ENCODE measurements around the gene ARHGAP15.

Gene ARHGAP15

DNA sequence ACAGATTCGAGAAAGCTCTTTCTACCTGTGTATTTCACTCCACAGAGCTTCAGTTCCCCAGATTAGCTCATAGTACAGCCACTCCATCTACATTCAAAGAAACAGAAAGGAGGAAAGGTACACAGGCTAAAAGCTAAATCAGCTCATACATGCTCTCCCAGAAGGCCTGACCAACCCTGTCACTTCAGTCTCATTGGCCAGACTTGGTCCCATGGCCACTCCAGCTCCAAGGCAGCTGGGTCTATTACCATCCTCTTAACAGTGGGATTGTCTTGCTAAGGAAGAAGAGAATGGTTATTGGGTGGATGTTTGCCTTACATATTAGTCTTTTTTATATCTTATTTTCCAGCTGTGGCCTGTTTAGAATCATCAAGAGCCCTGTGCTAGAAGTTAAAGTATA lies 572.6 kb downstream of the ARHGAP15 start:
- no peak for DNase-seq
- no peaks in the 10 kb centered on the region for H3K36me3 ChIP-seq (replicated peaks; ENCODE audit: insufficient read depth, low read length)
- H3K4me1 ChIP-seq (ENCODE audit: low read length), result peaks cover 24% of the 10 kb centered on the region
- H4K20me1 ChIP-seq (ENCODE audit: insufficient read depth, low read length), result no peaks in the 10 kb centered on the region
- H3K79me2 ChIP-seq (ENCODE audit: low read length), result no peaks in the 10 kb centered on the region
- peaks cover 5% of the 10 kb centered on the region; the same call in 1 of the 2 replicates for H3F3A ChIP-seq (ENCODE audit: insufficient read depth, low read length)
- no peak overlapping the region for H2AFZ ChIP-seq (ENCODE audit: low read length)
- no peak overlapping the region for H3K9ac ChIP-seq (ENCODE audit: low read length)
- H3K27me3 ChIP-seq (replicated peaks; ENCODE audit: insufficient read depth, low read length), result no peaks in the 10 kb centered on the region
- no peak overlapping the region for H3K27ac ChIP-seq (ENCODE audit: low read length)
- no peak overlapping the region for H3K4me2 ChIP-seq (ENCODE audit: low read depth, low read length)
- no peaks in the 10 kb centered on the region for H3K9me2 ChIP-seq (replicated peaks; ENCODE audit: insufficient read depth, low read length)
- H3K9me3 ChIP-seq (replicated peaks; ENCODE audit: insufficient read depth, low read length), result no peaks in the 10 kb centered on the region
- no peak for TF ChIP-seq EZH2phosphoT487 (IDR thresholded peaks at IDR 0.05; ENCODE audit: low read length)
- TF ChIP-seq EZH2 (optimal IDR thresholded peaks at IDR 0.05; ENCODE audit: low read depth, low read length), result no peak
- TF ChIP-seq, protein P1, sequence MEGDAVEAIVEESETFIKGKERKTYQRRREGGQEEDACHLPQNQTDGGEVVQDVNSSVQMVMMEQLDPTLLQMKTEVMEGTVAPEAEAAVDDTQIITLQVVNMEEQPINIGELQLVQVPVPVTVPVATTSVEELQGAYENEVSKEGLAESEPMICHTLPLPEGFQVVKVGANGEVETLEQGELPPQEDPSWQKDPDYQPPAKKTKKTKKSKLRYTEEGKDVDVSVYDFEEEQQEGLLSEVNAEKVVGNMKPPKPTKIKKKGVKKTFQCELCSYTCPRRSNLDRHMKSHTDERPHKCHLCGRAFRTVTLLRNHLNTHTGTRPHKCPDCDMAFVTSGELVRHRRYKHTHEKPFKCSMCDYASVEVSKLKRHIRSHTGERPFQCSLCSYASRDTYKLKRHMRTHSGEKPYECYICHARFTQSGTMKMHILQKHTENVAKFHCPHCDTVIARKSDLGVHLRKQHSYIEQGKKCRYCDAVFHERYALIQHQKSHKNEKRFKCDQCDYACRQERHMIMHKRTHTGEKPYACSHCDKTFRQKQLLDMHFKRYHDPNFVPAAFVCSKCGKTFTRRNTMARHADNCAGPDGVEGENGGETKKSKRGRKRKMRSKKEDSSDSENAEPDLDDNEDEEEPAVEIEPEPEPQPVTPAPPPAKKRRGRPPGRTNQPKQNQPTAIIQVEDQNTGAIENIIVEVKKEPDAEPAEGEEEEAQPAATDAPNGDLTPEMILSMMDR (IDR thresholded peaks at IDR 0.05; ENCODE audit: low read length), result no peak
- no peak overlapping the region for H3K4me3 ChIP-seq (ENCODE audit: low read length)

GRCh38 chr2:143702931-143703330 lies 573.7 kb downstream of the ARHGAP15 start:
- DNase-seq, result no peak
- Histone ChIP-seq H3K9me3 (replicated peaks; ENCODE audit: insufficient read depth, low read length) (no peaks in the 10 kb centered on the region), H4K20me1 (ENCODE audit: insufficient read depth, low read length) (no peaks in the 10 kb centered on the region), H3K9me2 (replicated peaks; ENCODE audit: insufficient read depth, low read length) (no peaks in the 10 kb centered on the region), H3K27me3 (replicated peaks; ENCODE audit: insufficient read depth, low read length) (no peaks in the 10 kb centered on the region), H2AFZ (ENCODE audit: low read length) (no peak overlapping the region), H3K79me2 (ENCODE audit: low read length) (no peaks in the 10 kb centered on the region), H3K36me3 (replicated peaks; ENCODE audit: insufficient read depth, low read length) (no peaks in the 10 kb centered on the region), H3K4me1 (ENCODE audit: low read length) (peaks cover 13% of the 10 kb centered on the region), H3K9ac (ENCODE audit: low read length) (no peak overlapping the region), H3K4me2 (ENCODE audit: low read depth, low read length) (no peak overlapping the region), H3F3A (ENCODE audit: insufficient read depth, low read length) (no peaks in the 10 kb centered on the region), H3K4me3 (ENCODE audit: low read length) (no peak overlapping the region), H3K27ac (ENCODE audit: low read length) (no peak overlapping the region)
- no peak for TF ChIP-seq EZH2phosphoT487 (IDR thresholded peaks at IDR 0.05; ENCODE audit: low read length)

DNA sequence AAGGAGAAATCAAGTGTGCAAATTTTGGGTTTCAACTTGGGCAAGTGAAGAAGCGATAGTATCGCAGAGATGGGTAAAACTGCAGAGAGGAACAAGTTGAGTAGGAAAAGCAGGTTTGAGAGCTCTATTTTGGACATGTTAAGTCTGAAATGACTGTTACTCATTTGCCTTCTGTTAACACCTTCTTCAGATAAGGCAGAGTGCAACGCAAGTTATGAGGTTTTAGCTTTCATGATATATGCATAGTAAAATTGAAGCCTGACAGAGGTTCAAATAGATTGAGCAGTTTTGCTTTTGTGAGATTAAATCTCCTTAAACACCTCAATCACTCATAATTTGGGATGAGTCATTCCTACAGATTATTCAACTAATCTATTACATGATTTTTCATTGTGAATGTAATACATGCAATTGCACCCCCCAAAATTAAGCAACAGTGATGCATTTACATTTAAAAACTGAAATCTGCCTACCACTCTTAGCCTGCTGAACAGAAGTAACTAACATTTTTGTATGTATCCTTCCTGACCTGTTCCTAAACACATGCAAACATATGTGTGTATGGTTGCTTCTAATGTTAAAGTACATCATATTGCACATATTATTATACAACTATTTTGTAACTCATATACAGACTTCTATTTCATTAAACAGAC lies 575.4 kb downstream of the ARHGAP15 start:
- H3K27ac ChIP-seq (ENCODE audit: low read length), result no peak overlapping the region
- DNase-seq, result no peak
- TF ChIP-seq, protein P1 (IDR thresholded peaks at IDR 0.05; ENCODE audit: low read length), result no peak
- TF ChIP-seq EZH2 (optimal IDR thresholded peaks at IDR 0.05; ENCODE audit: low read depth, low read length) (no peak), EZH2phosphoT487 (IDR thresholded peaks at IDR 0.05; ENCODE audit: low read length) (no peak)
- no peak overlapping the region for H2AFZ ChIP-seq (ENCODE audit: low read length)
- no peaks in the 10 kb centered on the region for H3K79me2 ChIP-seq (ENCODE audit: low read length)
- H4K20me1 ChIP-seq (ENCODE audit: insufficient read depth, low read length), result no peaks in the 10 kb centered on the region
- no peaks in the 10 kb centered on the region for H3K9me3 ChIP-seq (replicated peaks; ENCODE audit: insufficient read depth, low read length)
- H3K4me2 ChIP-seq (ENCODE audit: low read depth, low read length), result no peak overlapping the region
- no peaks in the 10 kb centered on the region for H3K27me3 ChIP-seq (replicated peaks; ENCODE audit: insufficient read depth, low read length)
- no peaks in the 10 kb centered on the region for H3K9me2 ChIP-seq (replicated peaks; ENCODE audit: insufficient read depth, low read length)
- no peak overlapping the region for H3K4me3 ChIP-seq (ENCODE audit: low read length)
- no peaks in the 10 kb centered on the region for H3K4me1 ChIP-seq (ENCODE audit: low read length)
- no peaks in the 10 kb centered on the region for H3F3A ChIP-seq (ENCODE audit: insufficient read depth, low read length)
- H3K9ac ChIP-seq (ENCODE audit: low read length), result no peak overlapping the region
- H3K36me3 ChIP-seq (replicated peaks; ENCODE audit: insufficient read depth, low read length), result no peaks in the 10 kb centered on the region

DNA sequence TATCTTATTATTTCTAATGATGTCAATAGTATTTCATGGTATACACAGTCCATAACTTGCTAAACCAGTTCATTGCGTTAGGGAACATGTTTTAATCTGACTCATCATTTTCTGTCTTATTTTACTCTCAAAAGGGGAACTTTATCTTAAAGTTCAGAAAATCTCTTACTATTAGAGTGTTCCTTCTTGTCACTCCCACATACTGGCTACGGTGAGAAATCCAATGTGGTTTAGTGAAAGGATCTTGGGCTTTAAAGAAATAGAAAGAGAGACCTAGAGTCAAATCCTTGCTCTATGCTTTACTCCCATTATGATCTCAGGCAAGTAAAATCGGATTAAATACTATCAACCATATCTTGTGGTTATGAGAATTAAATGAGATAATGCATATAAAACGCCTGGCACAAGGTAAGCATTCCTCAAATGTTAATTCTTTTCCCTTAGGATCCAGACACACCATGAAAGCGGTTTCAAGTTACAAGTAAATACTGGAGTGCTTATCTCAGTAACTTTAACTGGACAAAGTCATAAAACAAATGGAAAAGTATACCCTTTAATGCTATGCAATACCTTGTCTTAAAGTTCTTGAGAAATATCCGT lies 576.0 kb downstream of the ARHGAP15 start:
- H3K9me3 ChIP-seq (replicated peaks; ENCODE audit: insufficient read depth, low read length), result no peaks in the 10 kb centered on the region
- no peak overlapping the region for H2AFZ ChIP-seq (ENCODE audit: low read length)
- H3F3A ChIP-seq (ENCODE audit: insufficient read depth, low read length), result no peaks in the 10 kb centered on the region
- H3K27me3 ChIP-seq (replicated peaks; ENCODE audit: insufficient read depth, low read length), result no peaks in the 10 kb centered on the region
- no peak overlapping the region for H3K4me3 ChIP-seq (ENCODE audit: low read length)
- no peaks in the 10 kb centered on the region for H3K36me3 ChIP-seq (replicated peaks; ENCODE audit: insufficient read depth, low read length)
- H3K4me1 ChIP-seq (ENCODE audit: low read length), result no peaks in the 10 kb centered on the region
- H3K27ac ChIP-seq (ENCODE audit: low read length), result no peak overlapping the region
- no peaks in the 10 kb centered on the region for H4K20me1 ChIP-seq (ENCODE audit: insufficient read depth, low read length)
- H3K9ac ChIP-seq (ENCODE audit: low read length), result no peak overlapping the region
- H3K79me2 ChIP-seq (ENCODE audit: low read length), result no peaks in the 10 kb centered on the region
- no peak for DNase-seq
- TF ChIP-seq EZH2 (optimal IDR thresholded peaks at IDR 0.05; ENCODE audit: low read depth, low read length), result no peak
- TF ChIP-seq, protein P1 (IDR thresholded peaks at IDR 0.05; ENCODE audit: low read length), result no peak
- no peak for TF ChIP-seq EZH2phosphoT487 (IDR thresholded peaks at IDR 0.05; ENCODE audit: low read length)
- no peaks in the 10 kb centered on the region for H3K9me2 ChIP-seq (replicated peaks; ENCODE audit: insufficient read depth, low read length)
- H3K4me2 ChIP-seq (ENCODE audit: low read depth, low read length), result no peak overlapping the region

Data from MM.1S (cell line).